Measurements from ENCODE around the gene PRKACA.
"Not testable (repeated sequence)": the region's sequence is repeated elsewhere in the genome, so short reads cannot be mapped to it uniquely, and the experiment has no call there.

Gene PRKACA

GRCh38 chr19:14147797-14148605, 30.4 kb upstream of the PRKACA start:
- peak; percentile 67 for DNase-seq

DNA sequence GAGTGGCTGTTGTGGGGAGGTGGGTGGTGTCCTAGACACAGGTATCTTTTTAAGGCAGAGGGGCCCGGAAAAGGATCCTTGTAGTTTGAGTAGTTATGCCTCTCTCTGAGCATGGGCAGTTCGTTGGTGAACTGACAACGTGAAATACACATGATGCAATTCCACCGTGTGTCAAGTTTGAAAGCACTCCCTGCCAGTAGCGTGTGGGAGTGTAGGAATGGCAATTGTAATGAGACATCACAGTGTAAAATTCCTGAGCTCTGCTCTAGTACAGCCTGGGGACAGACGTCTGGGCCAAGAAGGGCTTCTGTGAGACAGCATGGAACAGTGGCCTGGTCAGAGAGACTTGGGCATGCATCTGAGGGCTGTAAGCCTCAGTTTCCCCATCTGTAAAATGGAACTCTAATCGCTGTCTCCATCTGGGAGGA, 29.2 kb upstream of the PRKACA start:
- DNase-seq = no peak

GRCh38 chr19:14146169-14146568, 28.6 kb upstream of the PRKACA start:
- not testable (repeated sequence) for DNase-seq

GRCh38 chr19:14145381-14145780, 27.8 kb upstream of the PRKACA start:
- DNase-seq = no peak

DNA sequence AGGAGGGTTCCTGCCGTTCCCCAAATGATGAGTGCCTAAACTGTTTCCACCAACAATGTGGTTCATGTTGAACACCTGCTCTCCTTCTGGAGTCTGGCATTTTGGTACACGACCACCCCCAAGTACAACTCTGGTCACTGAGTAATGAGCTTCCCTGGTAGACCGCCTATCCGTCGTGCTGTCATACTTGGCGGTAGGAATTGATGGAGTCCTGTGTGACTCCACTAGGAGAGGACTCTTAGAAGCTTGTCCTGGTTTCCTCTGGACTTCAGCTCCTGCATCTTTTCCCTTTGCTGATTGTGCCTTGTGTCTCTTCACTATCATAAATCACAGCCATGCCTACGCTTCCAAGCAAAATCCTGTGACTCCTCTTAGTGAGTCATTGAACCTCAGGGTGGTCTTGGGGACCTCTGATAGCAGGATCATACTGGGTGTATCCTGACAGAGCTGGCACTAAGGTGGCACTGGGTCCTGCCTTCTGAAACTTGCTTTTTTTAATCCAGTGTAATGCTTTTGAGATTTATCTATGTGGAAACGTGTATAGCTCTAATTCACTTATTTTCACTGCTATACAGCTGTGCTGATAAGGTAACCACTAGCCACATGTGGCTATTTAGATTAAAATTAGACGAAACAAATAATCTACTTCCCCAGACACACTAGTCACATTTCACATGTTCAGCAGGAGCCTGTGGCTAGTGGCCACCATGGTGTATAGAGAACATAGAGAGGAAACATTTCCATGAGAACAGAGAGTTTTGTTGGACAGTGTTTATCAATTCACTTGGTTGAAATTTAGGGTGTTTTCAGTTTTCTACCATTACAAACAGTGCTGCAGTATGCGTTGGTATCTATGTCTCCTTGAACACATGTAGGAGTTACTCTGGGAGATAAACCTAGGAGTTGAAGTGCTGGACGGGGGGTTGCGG, 25.0 kb upstream of the PRKACA start:
- peak; percentile 92 for DNase-seq

GRCh38 chr19:14141041-14141440, 23.5 kb upstream of the PRKACA start:
- no peak for DNase-seq

- DNase-seq = peak; percentile 49
Measured at GRCh38 chr19:14139944-14140343, 22.4 kb upstream of the PRKACA start.

DNA sequence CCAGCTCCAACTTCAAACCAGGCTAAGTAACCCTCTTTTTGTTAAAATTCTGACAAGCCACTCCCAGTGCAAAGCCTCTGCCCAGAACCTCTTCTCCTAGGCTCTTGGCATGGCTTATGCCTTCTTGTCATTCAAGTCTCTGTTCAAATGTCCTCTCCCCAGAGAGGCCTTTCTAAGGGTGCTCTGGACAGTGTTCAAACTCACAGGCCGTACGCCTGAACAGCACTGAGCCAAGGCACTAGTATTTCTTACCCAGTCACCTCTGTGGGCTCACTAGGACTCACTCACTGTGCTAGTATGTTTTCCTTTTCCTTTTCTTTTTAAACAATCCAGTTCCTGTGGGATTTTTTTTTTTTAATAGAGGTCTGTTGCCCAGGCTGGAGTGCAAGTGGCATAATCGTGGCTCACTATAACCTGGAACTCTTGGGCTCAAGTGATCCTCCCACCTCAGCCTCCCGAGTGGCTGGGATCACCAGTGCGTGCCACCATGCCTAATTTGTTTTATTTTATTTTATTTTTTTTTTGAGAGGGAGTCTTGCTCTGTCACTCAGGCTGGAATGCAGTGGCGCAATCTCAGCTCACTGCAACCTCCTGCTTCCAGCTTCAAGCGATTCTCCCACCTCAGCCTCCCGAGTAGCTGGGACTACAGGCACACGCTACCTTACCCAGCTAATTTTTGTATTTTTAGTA, 21.2 kb upstream of the PRKACA start:
- DNase-seq = no peak

DNA sequence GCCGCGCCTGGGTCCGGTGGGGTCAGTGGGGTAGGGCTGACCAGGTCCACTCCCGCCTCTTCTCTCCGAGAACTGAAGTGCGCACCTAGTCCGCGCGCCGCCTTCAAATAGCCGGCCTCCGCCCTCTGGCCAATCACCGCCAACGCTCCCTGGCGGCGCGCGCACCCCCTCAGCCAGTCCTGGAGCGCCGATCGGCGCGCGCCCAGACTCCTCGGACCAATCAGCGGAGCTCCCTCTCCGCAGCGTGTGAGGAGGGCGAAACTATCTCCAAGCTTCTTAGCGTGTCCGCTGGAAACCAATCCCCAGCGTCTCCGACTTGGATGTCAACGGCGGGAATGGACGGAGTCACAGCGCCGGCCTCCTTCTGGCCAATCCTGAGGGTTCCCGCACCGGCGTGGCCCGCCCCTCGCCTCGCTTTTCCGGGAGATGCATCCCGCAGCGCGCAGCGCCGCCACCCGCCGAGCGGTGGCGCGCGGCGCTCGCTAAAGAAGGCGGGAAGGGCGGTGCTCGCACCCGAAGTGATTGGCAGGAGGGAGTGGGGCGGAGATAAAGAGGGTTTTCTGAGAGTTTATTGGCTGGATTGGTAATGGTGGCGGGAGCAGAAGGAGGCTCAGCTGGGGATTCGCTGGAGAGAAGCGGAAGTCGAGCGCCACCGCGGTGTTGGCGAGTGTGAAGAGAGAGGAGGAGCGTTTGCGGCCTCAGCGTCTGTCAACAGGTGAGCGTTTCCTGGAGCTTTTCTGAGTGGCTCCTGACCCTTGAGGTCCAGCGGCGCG, 19.1 kb upstream of the PRKACA start, which contains the start of gene ASF1B:
Gene ASF1B, minus strand, starts transcription at position 81 of the 773 bp plus-strand sequence. CDS start 133 bp downstream, outside the sequence.
- DNase-seq = peak; percentile 100

DNA sequence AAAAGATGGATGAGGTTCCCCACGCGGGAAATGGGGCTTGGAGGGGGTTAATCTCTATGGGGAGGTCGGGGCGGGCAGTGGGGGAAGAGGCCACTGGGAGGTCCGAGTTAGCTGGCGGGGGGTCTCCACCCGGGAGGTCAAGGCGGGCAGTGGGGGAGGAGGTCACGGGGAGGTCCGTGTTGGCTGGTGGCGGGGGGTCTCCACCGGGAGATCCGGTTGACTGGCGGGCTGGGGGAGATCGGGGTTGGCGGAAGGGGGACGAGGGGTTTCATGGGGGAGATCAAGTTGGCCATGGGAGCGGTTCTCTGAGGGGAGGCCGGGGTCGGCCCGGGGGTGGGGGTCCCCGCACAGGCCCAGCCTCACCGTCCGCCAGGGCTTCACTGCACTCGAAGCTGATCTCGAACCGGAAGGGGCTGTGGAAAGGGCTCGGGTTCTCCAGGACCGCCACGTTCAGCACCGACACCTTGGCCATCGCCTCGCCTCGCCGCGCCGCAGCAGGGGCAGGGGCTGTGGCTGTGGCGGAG, 18.5 kb upstream of the PRKACA start:
- DNase-seq = no peak

DNA sequence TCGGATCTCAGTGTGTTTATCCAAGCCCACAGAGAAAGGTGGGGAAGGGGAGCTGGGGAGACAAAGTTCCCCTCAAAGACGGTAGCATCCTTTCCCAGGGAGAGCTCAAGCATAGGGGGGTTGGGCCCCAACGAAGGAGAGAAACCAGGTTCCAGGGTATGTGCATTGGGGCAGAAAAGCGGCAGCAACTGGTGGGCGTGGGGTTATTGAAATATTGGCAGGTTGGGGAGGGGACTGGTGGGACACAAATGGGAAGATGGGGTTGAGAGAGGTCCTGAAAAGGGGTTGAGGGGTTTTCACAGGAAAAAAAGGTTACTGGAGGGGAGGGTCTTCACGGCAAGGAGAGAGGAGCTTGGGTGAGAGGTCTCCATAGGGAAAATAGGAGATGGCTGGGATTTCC, 17.8 kb upstream of the PRKACA start:
- no peak for DNase-seq

DNA sequence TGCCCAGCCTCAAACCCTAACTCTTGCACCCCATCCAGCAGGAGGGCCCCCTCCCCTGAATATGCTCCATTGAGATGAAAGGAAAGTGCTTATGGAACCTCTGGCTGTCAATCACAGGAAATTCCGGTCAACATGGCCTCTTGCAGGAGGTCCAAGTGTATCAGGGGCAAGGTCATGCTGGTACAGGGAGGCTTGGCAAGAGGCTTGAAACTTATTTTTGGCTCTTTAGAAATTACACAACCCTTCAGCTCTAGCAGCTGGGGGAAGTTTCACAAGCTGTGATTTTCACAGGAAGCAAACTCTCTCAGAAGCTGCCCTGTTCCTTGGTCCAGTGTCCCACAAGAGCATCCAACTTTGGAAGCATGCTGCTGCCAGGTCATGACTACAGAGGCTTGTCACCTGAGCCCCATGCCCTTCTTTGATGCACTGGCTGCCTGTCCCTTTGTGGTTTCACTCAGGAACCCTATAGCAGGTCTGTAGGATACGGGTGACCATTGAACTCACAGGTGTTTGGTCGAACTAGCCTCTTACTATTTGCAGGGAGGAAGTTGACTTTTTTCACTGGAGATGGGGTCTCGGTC, 10.5 kb upstream of the PRKACA start:
- DNase-seq = no peak

DNA sequence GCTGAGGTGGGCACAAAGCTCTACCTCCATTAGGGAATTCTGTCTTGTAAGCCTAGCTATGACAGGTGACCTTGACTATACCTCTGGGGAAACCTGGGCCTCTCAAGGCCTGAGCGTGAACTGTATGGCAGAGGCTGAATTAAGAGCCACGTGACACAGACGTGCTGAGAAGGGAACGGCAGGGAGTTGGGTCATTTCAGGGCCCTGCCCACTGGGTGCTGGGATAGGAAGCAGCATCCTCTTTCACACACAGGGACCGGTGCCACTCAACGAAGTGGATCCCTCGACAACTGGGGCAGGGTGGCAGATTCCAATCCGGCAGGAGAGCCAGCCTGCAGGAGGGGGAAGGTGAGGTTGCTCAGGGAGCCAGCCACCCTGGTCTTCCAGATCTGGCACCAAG, 9.6 kb upstream of the PRKACA start:
- no peak for DNase-seq

DNA sequence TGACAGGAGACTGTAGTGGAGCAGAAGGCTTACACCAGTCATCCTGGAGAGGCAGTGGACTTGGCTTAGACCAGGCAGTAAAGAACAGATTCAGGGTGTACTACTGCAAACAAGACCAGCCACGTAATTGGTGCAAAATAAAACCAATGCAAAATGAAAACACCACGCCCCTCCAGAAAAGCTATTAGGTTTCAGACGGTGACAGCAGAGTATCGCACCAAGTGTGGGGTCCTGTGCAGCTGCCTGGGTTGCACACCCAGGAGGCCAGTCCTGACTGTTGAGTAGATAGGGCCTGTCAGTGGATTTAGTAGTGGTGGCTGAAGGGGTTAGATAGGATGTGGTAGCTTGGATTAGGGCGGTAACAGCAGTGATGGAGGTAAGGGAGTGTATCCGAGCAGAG, 5.4 kb upstream of the PRKACA start:
- DNase-seq = no peak

GRCh38 chr19:14120497-14120780, 2.9 kb upstream of the PRKACA start:
- no peak for DNase-seq

- no peak for DNase-seq
Measured at GRCh38 chr19:14119644-14120496, 2.3 kb upstream of the PRKACA start.

GRCh38 chr19:14119146-14119545, 1.6 kb upstream of the PRKACA start:
- no peak for DNase-seq

DNA sequence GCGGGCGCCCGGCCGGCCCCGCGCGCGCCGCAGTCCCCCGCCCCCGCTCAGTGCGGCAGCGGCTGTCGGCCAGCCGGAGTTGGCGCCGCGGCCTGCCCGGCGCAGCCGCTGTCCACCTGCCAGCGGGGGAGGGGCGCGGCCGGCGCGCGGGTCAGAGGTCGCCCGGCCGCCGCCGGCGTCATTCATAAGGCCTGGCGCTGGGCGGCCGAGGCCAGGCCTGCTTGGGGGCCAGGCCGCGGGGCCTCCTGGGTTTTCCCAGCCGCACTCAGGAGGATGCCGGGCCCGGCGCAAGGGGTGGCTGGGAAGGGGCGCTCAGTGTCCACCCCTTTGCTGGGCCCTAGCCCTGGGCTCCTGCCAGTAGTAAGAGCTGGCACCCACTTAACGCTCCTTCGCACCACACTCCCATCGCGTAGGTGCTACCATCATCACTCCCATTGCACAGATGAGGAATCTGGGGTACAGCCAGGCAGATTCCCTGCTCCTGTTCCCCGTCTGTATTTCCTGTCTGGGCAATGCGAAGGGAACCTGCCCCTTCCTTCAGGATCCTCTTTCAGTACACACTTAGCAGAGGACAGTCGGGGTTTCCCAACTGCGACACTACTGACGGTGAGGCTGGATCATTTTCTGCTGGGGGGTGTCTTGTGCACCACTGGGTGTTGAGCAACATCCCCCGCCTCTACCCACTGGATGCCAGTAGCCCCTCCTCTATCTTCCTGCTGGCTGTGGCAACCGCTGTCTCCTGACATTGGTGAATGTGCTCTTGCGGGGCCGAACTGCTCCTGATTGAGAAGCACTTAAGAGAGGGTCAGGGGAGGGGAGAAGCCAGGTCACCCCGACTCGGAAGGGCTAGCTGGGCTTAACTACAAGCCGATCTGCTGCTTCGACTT, 846 bp upstream of the PRKACA start:
- DNase-seq = peak; percentile 79

- no peak for DNase-seq
Measured at GRCh38 chr19:14116918-14117578, 514 bp downstream of the PRKACA start.

All from hematopoietic multipotent progenitor cell treated with erythropoietin and hydrocortisone succinate and interleukin-3 and kit ligand, for 6 days (in vitro differentiated cells).